Skin epidermis (tissue), 12 donors: ENCODE results near the gene SLC6A18.

ENCODE experiments used
- H3K27ac ChIP-seq, 21 experiments: fragments of 200-600 bp; sonication (generic) in 11 of 21; one replicate each; pipeline ENCODE4 v1.5.0; 2020; ENCODE audit warnings: mild to moderate bottlenecking in 3 of 21, inconsistent platforms in 2 of 21, moderate library complexity in 2 of 21
- H3K4me3 ChIP-seq, 7 experiments: fragments of 200-600 bp; sonication (generic) in 2 of 7; one replicate each; pipeline ENCODE4 v1.5.0; 2020; ENCODE audit warnings: inconsistent platforms in 2 of 7, mild to moderate bottlenecking in 2 of 7, moderate library complexity in 1 of 7

Gene SLC6A18

GRCh38 chr5:1201327-1202025, 23.7 kb upstream of the SLC6A18 start, which contains the start of gene SLC6A19:
TSS of gene SLC6A19 (plus strand) at chr5:1201595. CDS start at chr5:1201651, 56 bp downstream.
- Histone ChIP-seq H3K27ac (no peak within 1 kb of the TSS), H3K4me3 (no peak within 1 kb of the TSS)

GRCh38 chr5:1202026-1202797, 23.0 kb upstream of the SLC6A18 start:
- no peak overlapping the region for H3K4me3 ChIP-seq
- no peak overlapping the region for H3K27ac ChIP-seq

DNA sequence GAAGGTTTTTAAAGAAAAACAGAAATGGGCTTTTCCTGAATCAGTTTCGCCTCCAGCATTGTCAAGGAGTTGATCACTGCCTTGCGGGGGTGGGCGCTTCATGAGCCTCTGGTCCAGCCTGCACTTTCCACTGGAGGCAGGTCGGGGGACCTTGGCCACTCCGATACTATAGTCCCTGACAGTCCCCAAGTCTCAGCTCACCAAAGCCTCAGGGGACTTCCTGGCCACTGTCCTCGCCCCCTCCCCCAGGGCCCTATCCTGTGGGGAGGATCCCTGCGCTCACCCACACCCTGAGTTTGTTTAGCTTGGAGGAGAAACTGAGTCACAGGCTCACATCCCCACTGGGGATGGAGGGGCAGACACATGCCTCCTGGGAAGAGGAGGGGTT, 22.4 kb upstream of the SLC6A18 start:
- H3K27ac ChIP-seq: no peak overlapping the region
- no peak overlapping the region for H3K4me3 ChIP-seq

- Histone ChIP-seq H3K4me3 (no peak overlapping the region), H3K27ac (no peak overlapping the region)
Observed at GRCh38 chr5:1203311-1203967, 21.7 kb upstream of the SLC6A18 start.

GRCh38 chr5:1203968-1204692, 21.1 kb upstream of the SLC6A18 start:
- Histone ChIP-seq H3K4me3 (no peak overlapping the region), H3K27ac (no peak overlapping the region)

DNA sequence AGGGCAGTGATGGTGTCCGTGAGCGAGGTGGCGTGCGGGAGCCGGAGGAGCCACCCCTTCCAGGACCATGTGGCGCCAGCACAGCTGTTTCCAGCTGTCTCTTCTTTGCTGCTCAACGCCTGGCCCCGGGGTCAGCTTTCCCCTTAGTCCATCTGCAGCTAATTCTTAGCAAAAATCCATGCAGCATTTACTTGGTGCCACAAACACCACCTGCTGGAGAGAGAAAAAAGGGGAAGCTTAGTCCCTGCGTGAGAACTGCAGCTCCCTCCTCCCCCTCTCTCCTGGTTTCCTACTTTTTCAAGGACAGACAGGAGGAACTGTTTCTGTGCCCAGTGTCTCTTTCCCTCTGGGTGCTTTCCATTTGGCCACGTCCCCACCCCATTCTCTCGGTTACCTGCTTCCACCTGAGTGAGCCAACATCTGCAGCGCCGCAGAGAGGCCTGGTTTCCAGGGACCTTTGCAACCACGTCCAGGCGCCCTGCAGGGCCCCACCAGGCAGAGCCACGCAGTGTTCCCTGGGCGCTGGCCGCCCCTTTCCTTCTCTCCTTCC, 20.4 kb upstream of the SLC6A18 start:
- Histone ChIP-seq H3K27ac (no peak overlapping the region), H3K4me3 (no peak overlapping the region)

- H3K4me3 ChIP-seq: no peak overlapping the region
- no peak overlapping the region for H3K27ac ChIP-seq
Observed at GRCh38 chr5:1205255-1206180, 19.7 kb upstream of the SLC6A18 start.

- Histone ChIP-seq H3K27ac (no peak overlapping the region), H3K4me3 (no peak overlapping the region)
Observed at GRCh38 chr5:1206521-1207412, 18.4 kb upstream of the SLC6A18 start.

GRCh38 chr5:1207555-1207954, 17.6 kb upstream of the SLC6A18 start:
- H3K4me3 ChIP-seq: no peak overlapping the region
- H3K27ac ChIP-seq: no peak overlapping the region

DNA sequence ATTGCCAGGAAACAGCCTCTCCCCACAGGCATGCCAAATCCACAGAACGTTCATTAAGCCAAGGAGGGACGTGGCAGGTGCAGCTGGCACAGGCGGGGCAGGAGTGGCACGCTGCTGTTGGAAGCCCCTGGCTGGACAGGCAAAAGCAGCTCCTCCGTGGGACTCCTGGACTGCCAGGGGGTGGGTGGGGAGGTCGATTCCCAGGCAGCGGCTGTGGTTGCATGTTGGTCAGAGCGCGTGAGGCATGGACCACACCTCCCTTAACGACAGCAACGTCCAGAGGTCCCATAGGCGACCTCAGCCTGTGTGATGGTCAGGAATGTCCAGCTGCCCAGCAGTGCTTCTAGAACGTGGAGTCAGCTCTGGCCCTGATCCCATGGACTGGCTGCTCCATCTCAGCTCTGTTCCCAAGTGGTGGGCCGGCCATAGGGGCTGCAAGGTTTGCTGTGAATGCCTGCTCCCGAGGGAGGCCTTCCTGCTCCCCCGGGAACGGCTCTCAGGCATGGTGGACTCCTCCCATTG, 16.9 kb upstream of the SLC6A18 start:
- Histone ChIP-seq H3K4me3 (no peak overlapping the region), H3K27ac (no peak overlapping the region)

GRCh38 chr5:1208743-1209488, 16.3 kb upstream of the SLC6A18 start:
- no peak overlapping the region for H3K4me3 ChIP-seq
- H3K27ac ChIP-seq: no peak overlapping the region

- H3K4me3 ChIP-seq: no peak overlapping the region
- no peak overlapping the region for H3K27ac ChIP-seq
Observed at GRCh38 chr5:1209489-1209852, 15.7 kb upstream of the SLC6A18 start.

DNA sequence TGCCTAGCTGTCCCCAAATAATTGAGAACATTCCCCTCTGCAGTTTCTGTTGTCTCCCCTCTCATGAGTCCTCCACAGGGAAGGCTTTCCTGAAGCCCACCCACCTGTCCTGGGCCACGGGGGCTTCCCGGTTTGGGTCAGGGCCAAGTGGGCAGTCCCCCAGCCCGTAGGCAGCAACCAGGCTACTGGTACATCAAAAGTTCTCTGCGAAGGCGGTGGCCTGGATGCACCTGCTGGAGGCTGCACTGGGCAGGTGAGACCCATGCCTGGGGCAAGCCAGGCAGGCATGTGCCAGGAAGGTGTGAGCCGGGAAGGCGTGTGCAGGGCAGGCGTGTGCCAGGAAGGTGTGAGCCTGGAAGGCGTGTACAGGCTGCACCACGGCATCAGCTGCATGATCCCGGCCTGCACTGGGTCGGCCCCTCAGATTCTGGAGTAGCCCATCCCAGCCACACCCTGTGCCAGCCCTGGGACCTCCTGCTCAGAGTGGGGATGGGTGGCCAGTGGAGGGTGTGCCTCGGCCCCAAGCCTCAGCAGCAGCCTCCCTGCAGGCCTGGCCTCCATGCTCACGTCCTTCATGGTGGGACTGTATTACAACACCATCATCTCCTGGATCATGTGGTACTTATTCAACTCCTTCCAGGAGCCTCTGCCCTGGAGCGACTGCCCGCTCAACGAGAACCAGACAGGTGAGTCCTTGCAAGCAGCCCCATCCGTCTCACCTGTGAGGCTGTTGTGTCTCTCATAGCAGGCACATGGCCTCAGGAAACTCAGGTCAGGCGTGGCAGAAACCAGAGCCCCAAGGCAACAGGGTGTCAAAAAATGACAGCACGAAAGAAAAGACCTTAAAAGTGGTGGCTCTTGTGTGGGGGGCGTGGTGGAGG, 15.0 kb upstream of the SLC6A18 start:
- Histone ChIP-seq H3K27ac (no peak overlapping the region), H3K4me3 (no peak overlapping the region)

- Histone ChIP-seq H3K27ac (no peak overlapping the region), H3K4me3 (no peak overlapping the region)
Observed at GRCh38 chr5:1210832-1211251, 14.3 kb upstream of the SLC6A18 start.

GRCh38 chr5:1211701-1212100, 13.5 kb upstream of the SLC6A18 start:
- Histone ChIP-seq H3K27ac (no peak overlapping the region), H3K4me3 (no peak overlapping the region)

GRCh38 chr5:1212271-1212670, 12.9 kb upstream of the SLC6A18 start:
- no peak overlapping the region for H3K27ac ChIP-seq
- no peak overlapping the region for H3K4me3 ChIP-seq
